Sigmoid colon (tissue), 4 donors: Measurements from ENCODE around the gene PDGFD.

Experiments
- CTCF ChIP-seq, 4 experiments: fragments of 450-650 bp in 3 of 4; fragments of 200-600 bp in 1 of 4; IDR thresholded peaks; one replicate each; pipeline ENCODE4 v1.5.1; 2016 to 2019; ENCODE audit warnings: antibody characterized with exemption in 4 of 4, mild to moderate bottlenecking in 3 of 4, moderate library complexity in 2 of 4
- EP300 ChIP-seq, 4 donors: sonication (generic); formaldehyde crosslinking; IDR thresholded peaks; one replicate each; pipeline ENCODE4 v1.6.1; 2017; ENCODE audit warnings: antibody characterized with exemption in 4 of 4
- POLR2A ChIP-seq, 2 donors: fragments of 450-650 bp; IDR thresholded peaks; one replicate each; pipeline ENCODE4 v1.6.1; 2016; ENCODE audit warnings: antibody characterized with exemption in 2 of 2, mild to moderate bottlenecking in 2 of 2, moderate library complexity in 2 of 2
- POLR2AphosphoS5 ChIP-seq, 4 donors: sonication (generic); formaldehyde crosslinking; IDR thresholded peaks; one replicate each; pipeline ENCODE4 v1.6.1; 2017; ENCODE audit warnings: antibody characterized with exemption in 4 of 4

- TF ChIP-seq CTCF (IDR thresholded peaks at IDR 0.05) (no peak), POLR2A (IDR thresholded peaks at IDR 0.05) (no peak), POLR2AphosphoS5 (IDR thresholded peaks at IDR 0.05) (no peak), EP300 (IDR thresholded peaks at IDR 0.05) (no peak)
These were observed 166.9 kb downstream of the PDGFD start for GRCh38 chr11:103997082-103997481.
